ENCODE measurements around the gene PKLR. TPM values are rescaled to one million over a fixed set of nuclear protein-coding genes. Genes with fewer than 3 reads are reported as not detected.
A peak's percentile ranks its signal among the peaks of the same experiment; 100 is the strongest.

The PKLR gene
- total RNA-seq, 1 experiment from 2014 or later, result not detected

DNA sequence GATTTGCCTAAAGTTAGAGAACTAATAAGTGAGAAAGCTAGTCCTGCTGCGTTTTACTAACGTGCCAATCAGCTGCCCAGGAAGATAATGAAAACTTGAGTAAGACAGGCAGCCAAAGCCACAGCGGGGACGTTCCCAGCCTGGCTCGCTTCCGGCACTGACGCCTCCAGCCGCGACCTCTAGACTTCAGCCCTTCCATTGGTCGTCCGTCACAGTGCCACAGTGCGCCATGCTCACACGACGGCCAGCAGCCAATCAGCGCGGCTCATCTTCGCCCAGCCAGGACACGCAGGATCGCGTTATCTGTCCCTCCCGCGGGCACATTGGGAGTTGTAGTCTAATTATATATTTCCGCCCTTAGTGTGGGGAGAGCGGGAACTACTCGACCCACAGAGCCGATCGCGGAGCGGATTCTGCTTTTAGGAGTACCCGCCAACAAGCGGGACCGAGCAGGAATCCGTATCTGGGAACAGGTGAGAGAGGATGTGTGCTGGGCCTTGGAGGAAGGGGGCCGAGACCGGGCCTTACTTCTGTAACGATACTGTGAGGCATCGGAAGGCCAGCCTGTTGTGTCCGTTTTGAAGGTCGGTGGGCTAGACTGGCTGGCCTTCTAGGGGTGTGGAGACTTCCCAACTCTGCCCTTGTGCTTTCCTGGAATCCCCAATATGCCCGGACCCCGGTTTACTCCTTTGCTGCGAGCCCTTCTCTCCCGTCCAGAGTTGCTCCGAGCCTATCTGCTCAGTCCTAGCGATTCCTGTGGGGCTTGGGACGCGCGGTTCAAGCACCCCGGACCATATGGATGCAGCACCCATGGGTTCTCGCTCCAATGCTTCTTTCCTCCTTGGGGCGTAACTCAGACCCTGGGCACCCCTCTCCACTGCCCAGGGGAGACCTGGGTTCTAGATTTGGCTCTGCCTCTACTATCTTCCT lies 7.5 kb upstream of the PKLR start, which contains the start of gene FDPS:
Gene FDPS (plus strand): TSS at position 374 of the 930 bp plus-strand sequence. CDS start 924 bp downstream, outside the sequence.
- H3K36me3 Mint-ChIP-seq (ENCODE audit: insufficient read depth, unreplicated experiment), result peaks cover 58% of the 10 kb centered on the region
- CTCF ChIA-PET, result interaction anchor here (0.7 to 1.9 kb wide), 4 partner anchors 15 to 58 kb away, joined by 3 to 18 read pairs (median 10); partner anchors contain the start of gene CLK2
- DNase-seq, result peak; percentile 98
- TSS peak; percentile 94 for BruUV-seq (replicated peaks)
- intact Hi-C loops (cut with micrococcal nuclease; ENCODE audit: unreplicated experiment), result loop anchor here (1.0 kb wide), 1 partner anchor 15 kb away; no protein-coding TSS in a partner anchor
- H3K9me3 Mint-ChIP-seq (ENCODE audit: low read depth, unreplicated experiment), result no peaks in the 10 kb centered on the region
- peaks cover 60% of the 10 kb centered on the region for H3K4me1 Mint-ChIP-seq (ENCODE audit: low read depth, unreplicated experiment)
- H3K27ac Mint-ChIP-seq (ENCODE audit: unreplicated experiment), result peak within 1 kb of the TSS; percentile 97
- TF ChIP-seq, protein P1, sequence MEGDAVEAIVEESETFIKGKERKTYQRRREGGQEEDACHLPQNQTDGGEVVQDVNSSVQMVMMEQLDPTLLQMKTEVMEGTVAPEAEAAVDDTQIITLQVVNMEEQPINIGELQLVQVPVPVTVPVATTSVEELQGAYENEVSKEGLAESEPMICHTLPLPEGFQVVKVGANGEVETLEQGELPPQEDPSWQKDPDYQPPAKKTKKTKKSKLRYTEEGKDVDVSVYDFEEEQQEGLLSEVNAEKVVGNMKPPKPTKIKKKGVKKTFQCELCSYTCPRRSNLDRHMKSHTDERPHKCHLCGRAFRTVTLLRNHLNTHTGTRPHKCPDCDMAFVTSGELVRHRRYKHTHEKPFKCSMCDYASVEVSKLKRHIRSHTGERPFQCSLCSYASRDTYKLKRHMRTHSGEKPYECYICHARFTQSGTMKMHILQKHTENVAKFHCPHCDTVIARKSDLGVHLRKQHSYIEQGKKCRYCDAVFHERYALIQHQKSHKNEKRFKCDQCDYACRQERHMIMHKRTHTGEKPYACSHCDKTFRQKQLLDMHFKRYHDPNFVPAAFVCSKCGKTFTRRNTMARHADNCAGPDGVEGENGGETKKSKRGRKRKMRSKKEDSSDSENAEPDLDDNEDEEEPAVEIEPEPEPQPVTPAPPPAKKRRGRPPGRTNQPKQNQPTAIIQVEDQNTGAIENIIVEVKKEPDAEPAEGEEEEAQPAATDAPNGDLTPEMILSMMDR (IDR thresholded peaks at IDR 0.05; ENCODE audit: unreplicated experiment), result no peak
- H3K27me3 Mint-ChIP-seq (ENCODE audit: unreplicated experiment), result no peaks in the 10 kb centered on the region
- peak within 1 kb of the TSS; percentile 90 for H3K4me3 Mint-ChIP-seq (ENCODE audit: low read depth, unreplicated experiment)

DNA sequence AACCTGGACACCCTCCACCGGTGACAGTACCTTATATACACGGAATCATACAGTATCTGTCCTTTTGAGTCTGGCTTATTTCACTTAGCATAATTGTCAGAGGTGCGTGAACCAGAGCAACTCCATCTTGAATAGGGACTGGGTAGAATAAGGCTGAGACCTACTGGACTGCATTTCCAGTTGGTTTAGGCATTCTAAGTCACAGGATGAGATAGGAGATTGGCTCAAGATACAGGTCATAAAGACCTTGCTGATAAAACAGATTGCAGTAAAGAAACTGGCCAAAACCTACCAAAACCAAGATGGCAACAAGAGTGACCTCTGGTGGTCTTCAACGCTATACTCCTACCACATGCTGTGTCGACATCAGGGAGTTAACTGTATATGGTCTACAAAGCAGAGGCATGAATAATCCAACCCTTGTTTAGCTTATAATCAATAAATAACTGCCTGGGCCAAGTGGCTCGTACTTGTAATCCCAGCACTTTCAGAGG lies 6.1 kb upstream of the PKLR start:
- intact Hi-C loops (cut with micrococcal nuclease; ENCODE audit: unreplicated experiment), result no loop called here
- Mint-ChIP-seq H3K27ac (ENCODE audit: unreplicated experiment) (peak overlapping the region; percentile 97), H3K4me3 (ENCODE audit: low read depth, unreplicated experiment) (no peak overlapping the region)

DNA sequence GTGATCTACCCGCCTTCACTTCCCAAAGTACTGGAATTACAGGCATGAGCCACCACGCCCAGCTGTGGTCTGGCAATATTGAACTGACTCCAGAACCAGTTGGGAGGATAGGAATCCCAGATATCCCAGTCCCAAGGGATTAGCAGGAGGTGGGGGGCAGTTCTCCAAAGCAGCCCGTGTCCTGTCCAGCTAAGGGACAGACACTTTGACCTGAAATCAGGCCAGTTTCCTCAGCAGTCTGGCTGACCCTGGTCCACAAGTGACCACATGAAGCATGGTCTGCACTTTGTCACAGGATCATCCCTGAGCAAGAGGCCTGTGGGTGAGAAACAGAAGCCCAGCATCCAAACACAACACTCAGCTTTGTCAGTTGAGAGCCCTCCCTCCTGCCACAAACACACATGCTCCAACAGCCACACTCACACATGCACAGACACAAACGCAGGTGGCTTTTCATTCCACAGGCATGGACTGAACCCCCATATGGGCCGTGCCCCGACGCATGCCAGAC lies 4.7 kb upstream of the PKLR start:
- no peaks in the 10 kb centered on the region for H3K27me3 Mint-ChIP-seq (ENCODE audit: unreplicated experiment)
- no peak for DNase-seq
- peak overlapping the region; percentile 81 for H3K27ac Mint-ChIP-seq (ENCODE audit: unreplicated experiment)
- H3K4me1 Mint-ChIP-seq (ENCODE audit: low read depth, unreplicated experiment), result peaks cover 38% of the 10 kb centered on the region
- H3K36me3 Mint-ChIP-seq (ENCODE audit: insufficient read depth, unreplicated experiment), result peaks cover 30% of the 10 kb centered on the region
- no TSS peak for BruUV-seq (replicated peaks)
- no peaks in the 10 kb centered on the region for H3K9me3 Mint-ChIP-seq (ENCODE audit: low read depth, unreplicated experiment)
- no peak overlapping the region for H3K4me3 Mint-ChIP-seq (ENCODE audit: low read depth, unreplicated experiment)
- TF ChIP-seq, protein P1 (IDR thresholded peaks at IDR 0.05; ENCODE audit: unreplicated experiment), result no peak
- CTCF ChIA-PET, result interaction anchor here (1.5 to 1.9 kb wide), 2 partner anchors 18 to 27 kb away, joined by 5 to 8 read pairs; no protein-coding TSS in a partner anchor
- intact Hi-C loops (cut with micrococcal nuclease; ENCODE audit: unreplicated experiment), result no loop called here

More for the DNA sequence above, 6.1 kb upstream of the PKLR start:
- Mint-ChIP-seq H3K27me3 (ENCODE audit: unreplicated experiment) (no peaks in the 10 kb centered on the region), H3K9me3 (ENCODE audit: low read depth, unreplicated experiment) (no peaks in the 10 kb centered on the region), H3K4me1 (ENCODE audit: low read depth, unreplicated experiment) (peaks cover 52% of the 10 kb centered on the region), H3K36me3 (ENCODE audit: insufficient read depth, unreplicated experiment) (peaks cover 43% of the 10 kb centered on the region)
- TF ChIP-seq, protein P1 (IDR thresholded peaks at IDR 0.05; ENCODE audit: unreplicated experiment), result no peak
- no TSS peak for BruUV-seq (replicated peaks)
- no peak for DNase-seq
- CTCF ChIA-PET, result interaction anchor here (0.7 to 1.9 kb wide), 3 partner anchors 29 to 57 kb away, joined by 3 to 18 read pairs (median 10); partner anchors contain the start of gene CLK2

DNA sequence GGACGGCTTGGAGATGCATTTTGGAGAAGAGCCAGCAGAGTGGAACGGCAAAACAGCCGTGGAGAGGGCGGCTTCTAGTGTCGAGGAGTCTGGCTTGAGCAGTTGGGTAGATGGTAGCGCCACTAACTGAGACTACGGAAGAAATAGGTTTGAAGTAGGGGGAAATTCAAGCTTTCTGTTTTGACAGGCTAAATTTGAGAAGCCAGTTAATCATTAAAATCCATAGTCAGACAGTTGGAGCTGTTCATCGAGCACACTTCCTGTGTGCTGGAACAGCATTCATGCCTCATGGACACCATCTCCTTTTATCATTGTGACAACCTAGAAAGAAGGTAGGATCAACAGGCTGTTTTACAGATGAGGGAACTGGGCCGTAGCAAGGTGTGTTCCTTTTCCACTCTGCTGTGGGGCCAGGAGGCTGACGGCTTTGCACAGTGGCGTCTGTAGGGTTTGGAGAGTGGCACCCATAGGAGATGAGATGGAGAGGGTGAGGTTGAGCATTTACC lies 3.4 kb upstream of the PKLR start:
- Mint-ChIP-seq H3K27me3 (ENCODE audit: unreplicated experiment) (no peaks in the 10 kb centered on the region), H3K4me1 (ENCODE audit: low read depth, unreplicated experiment) (peaks cover 29% of the 10 kb centered on the region), H3K27ac (ENCODE audit: unreplicated experiment) (no peak overlapping the region), H3K4me3 (ENCODE audit: low read depth, unreplicated experiment) (no peak overlapping the region), H3K36me3 (ENCODE audit: insufficient read depth, unreplicated experiment) (peaks cover 17% of the 10 kb centered on the region), H3K9me3 (ENCODE audit: low read depth, unreplicated experiment) (no peaks in the 10 kb centered on the region)
- TF ChIP-seq, protein P1 (IDR thresholded peaks at IDR 0.05; ENCODE audit: unreplicated experiment), result no peak
- DNase-seq, result no peak
- intact Hi-C loops (cut with micrococcal nuclease; ENCODE audit: unreplicated experiment), result no loop called here
- BruUV-seq (replicated peaks), result no TSS peak
- CTCF ChIA-PET, result interaction anchor here (1.9 kb wide), 1 partner anchor 19 kb away, joined by 8 read pairs; no protein-coding TSS in a partner anchor
